Suprapubic skin (tissue), 4 donors: ENCODE data around the gene TMEM207. TPM values are rescaled to one million over a fixed set of nuclear protein-coding genes. Genes with fewer than 3 reads are reported as not detected.
"Not testable (repeated sequence)": the region's sequence is repeated elsewhere in the genome, so short reads cannot be mapped to it uniquely, and the experiment has no call there.

ENCODE experiments used
- DNase-seq, 2 donors: peaks; one replicate each; pipeline ENCODE4 v3.0.0-alpha.2; 2019; ENCODE audit warnings: low spot score in 2 of 2
- H3K27ac ChIP-seq: fragments of 200-600 bp; sonication (generic); one replicate; pipeline ENCODE4 v1.5.1; 2019
- H3K27me3 ChIP-seq: fragments of 200-600 bp; sonication (generic); one replicate; pipeline ENCODE4 v1.5.1; 2019
- H3K36me3 ChIP-seq: fragments of 200-600 bp; sonication (generic); one replicate; pipeline ENCODE4 v1.5.1; 2019
- H3K4me1 ChIP-seq: fragments of 200-600 bp; sonication (generic); one replicate; pipeline ENCODE4 v1.5.1; 2019
- H3K4me3 ChIP-seq: fragments of 200-600 bp; sonication (generic); one replicate; pipeline ENCODE4 v1.5.1; 2019; ENCODE audit warnings: mild to moderate bottlenecking
- H3K9me3 ChIP-seq: fragments of 200-600 bp; sonication (generic); one replicate; pipeline ENCODE4 v1.5.1; 2019
- EP300 ChIP-seq: sonication (generic); formaldehyde crosslinking; IDR thresholded peaks from one replicate; pipeline ENCODE4 v1.6.1; 2017; ENCODE audit warnings: antibody characterized with exemption
- POLR2A ChIP-seq, 2 donors: fragments of 450-650 bp; IDR thresholded peaks; one replicate each; pipeline ENCODE4 v1.6.1; 2017; ENCODE audit warnings: antibody characterized with exemption in 2 of 2, mild to moderate bottlenecking in 2 of 2, moderate library complexity in 2 of 2
- POLR2AphosphoS5 ChIP-seq, 3 donors: sonication (generic); formaldehyde crosslinking; IDR thresholded peaks; one replicate each; pipeline ENCODE4 v1.6.1; 2017; ENCODE audit warnings: antibody characterized with exemption in 3 of 3
- WGBS: methylation state at CpG from one replicate; pipeline ENCODE4 v1.1.5; 2018; 5-methylcytosine and 5-hydroxymethylcytosine counted together
- total RNA-seq, 4 donors: library from RNA; depleted of rRNA; stranded (reverse); fragments of >200 nt; gene quantifications; one replicate each; pipeline ENCODE4 v1.1.0, GENCODE V29; 2016
- TF ChIP-seq, protein P1 (sequence below), 2 donors: fragments of 200-600 bp in 1 of 2; fragments of 450-650 bp in 1 of 2; sonication (generic) in 1 of 2; IDR thresholded peaks; one replicate each; pipeline ENCODE4 v1.5.1; 2016 to 2019; ENCODE audit warnings: antibody characterized with exemption in 2 of 2, mild to moderate bottlenecking in 1 of 2, moderate library complexity in 1 of 2

TMEM207 gene
- total RNA-seq, 4 donors from 2014 or later: not detected

DNA sequence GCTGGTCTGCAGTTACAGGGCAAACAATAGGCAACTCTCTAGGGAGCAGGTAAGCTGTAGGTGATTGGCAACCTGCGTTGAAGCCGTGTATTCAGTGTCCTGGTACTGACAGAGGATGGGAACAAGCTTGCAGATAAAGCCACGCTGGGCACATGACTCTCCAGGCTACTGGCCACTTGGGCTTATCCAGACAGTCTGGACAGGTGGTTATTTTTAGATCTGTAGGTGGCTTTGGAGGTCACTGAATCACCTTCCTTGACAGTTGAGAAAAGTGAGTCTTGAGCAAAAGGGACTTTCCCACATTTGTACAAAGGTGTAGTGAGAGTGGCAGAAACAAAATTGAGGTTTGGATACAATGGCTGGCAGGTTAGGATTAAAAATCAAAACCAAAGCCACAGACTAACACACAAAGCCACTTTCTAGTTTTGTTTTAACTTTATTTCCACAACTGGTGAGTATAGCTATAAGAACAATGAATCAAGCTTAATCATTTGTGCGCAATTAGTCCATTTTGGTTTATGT is 41.9 kb upstream of the TMEM207 start:
- Histone ChIP-seq H3K27ac (no peak overlapping the region), H3K36me3 (no peaks in the 10 kb centered on the region), H3K9me3 (no peaks in the 10 kb centered on the region), H3K27me3 (no peaks in the 10 kb centered on the region), H3K4me1 (no peaks in the 10 kb centered on the region), H3K4me3 (no peak overlapping the region)
- WGBS: 84% methylated on average over 4 of the region's 4 CpGs
- TF ChIP-seq POLR2A (IDR thresholded peaks at IDR 0.05) (no peak), POLR2AphosphoS5 (IDR thresholded peaks at IDR 0.05) (no peak), EP300 (no peak)
- TF ChIP-seq, protein P1, sequence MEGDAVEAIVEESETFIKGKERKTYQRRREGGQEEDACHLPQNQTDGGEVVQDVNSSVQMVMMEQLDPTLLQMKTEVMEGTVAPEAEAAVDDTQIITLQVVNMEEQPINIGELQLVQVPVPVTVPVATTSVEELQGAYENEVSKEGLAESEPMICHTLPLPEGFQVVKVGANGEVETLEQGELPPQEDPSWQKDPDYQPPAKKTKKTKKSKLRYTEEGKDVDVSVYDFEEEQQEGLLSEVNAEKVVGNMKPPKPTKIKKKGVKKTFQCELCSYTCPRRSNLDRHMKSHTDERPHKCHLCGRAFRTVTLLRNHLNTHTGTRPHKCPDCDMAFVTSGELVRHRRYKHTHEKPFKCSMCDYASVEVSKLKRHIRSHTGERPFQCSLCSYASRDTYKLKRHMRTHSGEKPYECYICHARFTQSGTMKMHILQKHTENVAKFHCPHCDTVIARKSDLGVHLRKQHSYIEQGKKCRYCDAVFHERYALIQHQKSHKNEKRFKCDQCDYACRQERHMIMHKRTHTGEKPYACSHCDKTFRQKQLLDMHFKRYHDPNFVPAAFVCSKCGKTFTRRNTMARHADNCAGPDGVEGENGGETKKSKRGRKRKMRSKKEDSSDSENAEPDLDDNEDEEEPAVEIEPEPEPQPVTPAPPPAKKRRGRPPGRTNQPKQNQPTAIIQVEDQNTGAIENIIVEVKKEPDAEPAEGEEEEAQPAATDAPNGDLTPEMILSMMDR (IDR thresholded peaks at IDR 0.05): no peak
- DNase-seq: no peak

DNA sequence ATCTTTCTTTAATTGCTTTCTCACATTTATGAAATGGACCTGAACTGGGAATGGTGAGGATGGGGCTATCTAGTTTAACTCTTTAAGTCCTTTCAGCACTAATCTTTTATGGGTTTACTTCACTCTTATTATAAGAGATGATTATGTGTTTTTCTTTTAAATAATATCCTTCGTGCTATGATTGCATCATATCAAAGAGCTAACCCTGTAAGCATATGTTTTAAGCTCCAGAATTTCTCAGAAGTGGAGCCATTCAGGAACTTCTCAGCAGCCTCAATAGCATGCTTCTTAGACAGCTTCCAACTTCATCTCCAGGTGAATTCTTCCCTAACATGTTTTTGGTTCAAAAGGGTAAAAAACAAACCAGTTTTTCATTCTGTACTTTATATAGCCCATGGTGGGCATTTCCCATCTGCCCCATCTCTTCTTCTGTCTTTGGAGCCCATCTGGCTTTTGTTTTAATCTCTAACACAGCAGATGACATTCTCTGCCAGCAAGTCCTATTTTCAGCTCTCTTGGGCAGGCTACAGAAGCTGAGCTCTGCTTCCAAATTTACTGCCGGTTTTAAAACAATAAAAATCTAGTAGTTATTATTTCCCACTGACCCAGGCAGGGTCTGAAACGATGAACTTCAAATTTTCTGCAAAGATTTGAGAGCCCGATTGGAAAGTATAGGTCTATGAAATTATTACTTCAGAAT is 37.4 kb upstream of the TMEM207 start:
- H3K4me3 ChIP-seq: no peak overlapping the region
- no peak overlapping the region for H3K27ac ChIP-seq
- DNase-seq: no peak
- TF ChIP-seq POLR2A (IDR thresholded peaks at IDR 0.05): no peak
- no peak for TF ChIP-seq EP300
- no peak for TF ChIP-seq POLR2AphosphoS5 (IDR thresholded peaks at IDR 0.05)
- TF ChIP-seq, protein P1 (IDR thresholded peaks at IDR 0.05): no peak
- no peaks in the 10 kb centered on the region for H3K4me1 ChIP-seq
- H3K36me3 ChIP-seq: no peaks in the 10 kb centered on the region
- no peaks in the 10 kb centered on the region for H3K9me3 ChIP-seq
- 66% methylated on average over 4 of the region's 4 CpGs for WGBS
- no peaks in the 10 kb centered on the region for H3K27me3 ChIP-seq

DNA sequence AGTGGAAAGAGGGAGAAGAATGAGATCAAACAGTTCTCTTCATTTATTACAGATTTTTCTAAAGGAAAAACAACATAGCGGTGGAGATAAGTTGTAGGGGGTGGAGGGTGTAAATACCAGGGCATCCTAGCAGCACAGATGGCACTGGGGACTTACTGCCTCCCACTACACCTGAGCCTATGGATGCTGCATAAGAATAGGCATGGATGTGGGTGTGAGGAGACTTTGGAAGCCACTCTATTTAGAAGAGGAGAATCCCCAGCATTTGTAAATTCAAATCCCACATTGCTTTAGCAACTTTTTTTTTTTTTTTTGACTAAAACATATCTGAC is 36.8 kb upstream of the TMEM207 start:
- no peaks in the 10 kb centered on the region for H3K36me3 ChIP-seq

DNA sequence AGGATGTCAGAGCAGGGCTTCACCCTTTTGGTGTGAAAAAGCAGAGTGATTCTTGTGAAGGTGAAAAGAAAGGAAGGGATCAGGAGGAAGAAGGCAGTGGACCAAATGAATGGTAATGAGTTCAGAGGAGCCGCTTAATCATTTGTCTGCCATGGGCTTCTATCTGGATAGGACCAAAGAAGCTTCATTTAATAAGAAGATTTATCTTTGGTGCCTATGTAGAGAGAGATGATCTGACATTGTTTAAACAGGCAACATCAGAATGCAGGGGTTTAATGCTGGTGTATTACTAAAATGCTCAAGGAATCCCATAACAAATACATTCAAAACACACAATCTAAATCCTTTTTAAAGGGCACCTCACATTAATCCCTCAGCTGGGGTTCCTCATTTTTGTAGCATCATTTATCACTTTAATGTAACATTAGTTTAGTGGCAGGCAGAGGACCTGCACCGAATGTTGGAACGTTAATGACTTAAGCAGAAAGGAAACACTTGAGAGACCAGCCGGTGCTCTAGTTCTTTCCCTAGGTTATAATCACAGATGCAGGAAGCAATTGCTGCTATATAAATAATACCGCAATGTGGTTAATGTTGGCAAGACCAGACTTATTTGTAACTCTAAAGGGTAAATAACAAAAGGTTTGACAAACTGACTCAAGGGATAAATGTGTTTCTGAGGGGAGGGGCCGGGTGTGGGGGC is 36.3 kb upstream of the TMEM207 start:
- TF ChIP-seq EP300: no peak
- TF ChIP-seq POLR2A (IDR thresholded peaks at IDR 0.05): no peak
- TF ChIP-seq POLR2AphosphoS5 (IDR thresholded peaks at IDR 0.05): no peak
- TF ChIP-seq, protein P1 (IDR thresholded peaks at IDR 0.05): no peak
- no peaks in the 10 kb centered on the region for H3K36me3 ChIP-seq
- no peak overlapping the region for H3K4me3 ChIP-seq
- DNase-seq: no peak
- H3K27me3 ChIP-seq: no peaks in the 10 kb centered on the region
- H3K27ac ChIP-seq: no peak overlapping the region
- no peaks in the 10 kb centered on the region for H3K4me1 ChIP-seq
- no peaks in the 10 kb centered on the region for H3K9me3 ChIP-seq
- 41% methylated on average over 6 of the region's 6 CpGs for WGBS

More for the DNA sequence above, 36.8 kb upstream of the TMEM207 start:
- Histone ChIP-seq H3K9me3 (no peaks in the 10 kb centered on the region), H3K4me3 (no peak overlapping the region), H3K4me1 (no peaks in the 10 kb centered on the region), H3K27ac (no peak overlapping the region), H3K27me3 (no peaks in the 10 kb centered on the region)
- DNase-seq: no peak
- TF ChIP-seq EP300 (no peak), POLR2A (IDR thresholded peaks at IDR 0.05) (no peak), POLR2AphosphoS5 (IDR thresholded peaks at IDR 0.05) (no peak)
- TF ChIP-seq, protein P1 (IDR thresholded peaks at IDR 0.05): no peak
- WGBS: 38% methylated on average over 1 of the region's 1 CpG

DNA sequence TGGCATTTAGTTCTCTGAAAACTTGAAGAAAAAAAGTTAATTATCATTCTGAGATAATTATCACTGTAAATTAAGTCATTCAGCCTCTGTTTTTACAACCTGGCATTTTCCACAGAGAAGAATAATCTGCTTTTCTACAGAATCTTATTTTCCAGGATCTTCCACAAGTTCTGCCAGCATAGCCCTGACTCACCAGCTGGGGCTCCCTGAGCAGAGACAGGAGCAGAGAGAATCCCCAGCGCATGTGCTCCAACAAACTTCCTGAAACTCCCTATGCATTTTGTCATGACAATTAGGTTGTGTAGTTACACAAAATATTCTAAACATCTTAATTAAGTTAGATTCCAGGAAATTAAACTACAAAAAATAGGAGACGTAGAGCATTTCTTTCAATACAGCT is 32.1 kb upstream of the TMEM207 start:
- DNase-seq: no peak
- WGBS: 80% methylated on average over 2 of the region's 2 CpGs
- Histone ChIP-seq H3K27ac (no peak overlapping the region), H3K4me3 (no peak overlapping the region), H3K9me3 (no peaks in the 10 kb centered on the region), H3K36me3 (no peaks in the 10 kb centered on the region), H3K27me3 (no peaks in the 10 kb centered on the region), H3K4me1 (no peaks in the 10 kb centered on the region)
- TF ChIP-seq POLR2AphosphoS5 (IDR thresholded peaks at IDR 0.05): no peak
- no peak for TF ChIP-seq POLR2A (IDR thresholded peaks at IDR 0.05)
- TF ChIP-seq EP300: no peak
- TF ChIP-seq, protein P1 (IDR thresholded peaks at IDR 0.05): no peak

DNA sequence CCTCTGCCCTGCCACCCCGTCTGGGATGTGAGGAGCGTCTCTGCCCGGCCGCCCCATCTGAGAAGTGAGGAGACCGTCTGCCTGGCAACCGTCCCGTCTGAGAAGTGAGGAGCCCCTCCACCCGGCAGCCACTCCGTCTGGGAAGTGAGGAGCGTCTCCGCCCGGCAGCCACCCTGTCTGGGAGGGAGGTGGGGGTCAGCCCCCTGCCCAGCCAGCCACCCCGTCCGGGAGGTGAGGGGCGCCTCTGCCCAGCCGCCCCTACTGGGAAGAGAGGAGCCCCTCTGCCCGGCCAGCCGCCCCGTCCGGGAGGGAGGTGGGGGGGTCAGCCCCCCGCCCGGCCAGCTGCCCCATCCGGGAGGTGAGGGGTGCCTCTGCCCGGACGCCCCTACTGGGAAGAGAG is 23.6 kb upstream of the TMEM207 start:
- H3K4me3 ChIP-seq, H3K27me3 ChIP-seq, H3K27ac ChIP-seq, H3K36me3 ChIP-seq, H3K4me1 ChIP-seq, H3K9me3 ChIP-seq, DNase-seq: not testable (repeated sequence)
- WGBS: 90% methylated on average over 7 of the region's 25 CpGs
